ENCODE data around the gene E2F4.

GRCh38 chr16:67173323-67173722 lies 18.6 kb upstream of the E2F4 start:
- TF ChIP-seq CTCF (IDR thresholded peaks at IDR 0.05; ENCODE audit: low read depth, low read length) (no peak), EZH2phosphoT487 (IDR thresholded peaks at IDR 0.05; ENCODE audit: low read depth) (no peak)
